DOHH2 (cell line): ENCODE results near the gene SNCAIP.

ENCODE experiments used
- H3F3A ChIP-seq: fragments of 200-600 bp; sonication (generic), shearing (Covaris generic); 2 replicates; pipeline ENCODE4 v1.6.0; 2016; ENCODE audit warnings: antibody characterized with exemption, mild to moderate bottlenecking; ENCODE audit not compliant: control insufficient read depth, insufficient read depth
- H3K27ac ChIP-seq: fragments of 200-600 bp; sonication (generic); 2 replicates; pipeline ENCODE4 v1.5.1; 2014; ENCODE audit warnings: low read depth, mild to moderate bottlenecking, low read length, moderate library complexity
- H3K27me3 ChIP-seq: fragments of 200-600 bp; sonication (generic); 2 replicates; pipeline ENCODE4 v1.6.1; 2014; ENCODE audit warnings: mild to moderate bottlenecking, low read length, mixed read lengths; ENCODE audit not compliant: control insufficient read depth
- H3K36me3 ChIP-seq: fragments of 200-600 bp; sonication (generic); 2 replicates; pipeline ENCODE4 v1.6.1; 2014; ENCODE audit warnings: mild to moderate bottlenecking, low read length, moderate library complexity, mixed read lengths; ENCODE audit not compliant: control insufficient read depth
- H3K4me1 ChIP-seq: fragments of 200-600 bp; sonication (generic); 2 replicates; pipeline ENCODE4 v1.6.1; 2014; ENCODE audit warnings: mild to moderate bottlenecking, low read length, mixed read lengths; ENCODE audit not compliant: control insufficient read depth
- H3K4me2 ChIP-seq: fragments of 200-600 bp; sonication (generic); 2 replicates; pipeline ENCODE4 v1.6.0; 2014; ENCODE audit warnings: mild to moderate bottlenecking, low read length, moderate library complexity
- H3K4me3 ChIP-seq: fragments of 200-600 bp; sonication (generic); 2 replicates; pipeline ENCODE4 v1.5.1; 2014; ENCODE audit warnings: mild to moderate bottlenecking, low read length, mixed read lengths
- H3K79me2 ChIP-seq: fragments of 200-600 bp; sonication (generic); 2 replicates; pipeline ENCODE4 v1.6.1; 2014; ENCODE audit warnings: mild to moderate bottlenecking, low read length, mixed read lengths; ENCODE audit not compliant: control insufficient read depth
- H3K9me2 ChIP-seq: fragments of 200-600 bp; sonication (generic); replicated peaks from 2 replicates; pipeline ENCODE4 v1.6.1; 2014; ENCODE audit warnings: mild to moderate bottlenecking, low read length, mixed read lengths; ENCODE audit not compliant: control insufficient read depth
- H3K9me3 ChIP-seq: fragments of 200-600 bp; sonication (generic); 2 replicates; pipeline ENCODE4 v1.6.1; 2014; ENCODE audit warnings: antibody characterized with exemption, low read length, mixed read lengths; ENCODE audit not compliant: control insufficient read depth, insufficient read depth
- H4K20me1 ChIP-seq: fragments of 200-600 bp; sonication (generic); 2 replicates; pipeline ENCODE4 v1.6.0; 2014; ENCODE audit warnings: low read depth, mild to moderate bottlenecking, antibody characterized with exemption, low read length, moderate library complexity; ENCODE audit not compliant: control insufficient read depth, insufficient read depth
- EZH2phosphoT487 ChIP-seq: fragments of 200-600 bp; sonication (generic); IDR thresholded peaks from 2 replicates; pipeline ENCODE4 v1.6.1; 2017; ENCODE audit warnings: borderline replicate concordance, mild to moderate bottlenecking, antibody characterized with exemption, low read length, moderate library complexity, mixed read lengths
- TF ChIP-seq, protein P1 (sequence below): fragments of 200-600 bp; sonication (generic); IDR thresholded peaks from one replicate; pipeline ENCODE4 v1.5.1; 2014; ENCODE audit warnings: antibody characterized with exemption, mild to moderate bottlenecking, low read depth, low read length; ENCODE audit not compliant: poor library complexity, severe bottlenecking

SNCAIP gene

DNA sequence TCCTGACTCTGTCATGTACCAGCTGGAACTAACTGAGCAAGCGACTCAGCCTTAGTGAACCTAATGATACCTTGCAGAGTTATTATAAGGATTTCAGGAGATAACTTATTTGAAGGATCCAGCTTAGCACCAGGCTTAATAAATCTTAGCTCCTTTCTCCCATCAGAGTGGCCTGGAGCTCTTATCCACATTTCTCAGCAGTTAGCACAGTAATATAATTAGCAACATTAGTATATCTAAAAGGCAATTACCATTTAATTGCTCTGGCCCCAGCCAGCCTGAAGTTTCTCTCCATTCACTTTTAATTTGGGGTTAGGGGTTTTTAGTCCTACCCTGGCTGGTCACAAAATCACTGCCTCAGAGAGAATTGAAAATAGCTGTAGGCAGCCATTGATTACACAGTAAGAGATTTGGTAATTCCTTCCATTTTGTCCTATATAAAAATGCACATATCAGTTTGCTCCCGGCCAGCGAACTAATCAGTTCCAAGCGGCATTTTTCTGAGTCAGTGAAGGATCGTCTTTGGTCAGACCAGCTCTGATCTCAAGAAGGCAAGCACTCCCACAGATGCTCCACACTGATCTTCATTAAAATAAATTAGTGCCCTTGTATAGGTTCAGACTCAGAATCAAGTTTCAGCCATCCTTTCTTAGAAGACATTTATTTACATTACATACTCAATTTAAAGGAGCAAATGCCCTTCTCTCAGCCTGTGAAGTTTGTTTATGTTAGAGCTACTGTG is 56.6 kb downstream of the SNCAIP start:
- Histone ChIP-seq H3K27ac (no peak overlapping the region), H3K4me1 (no peaks in the 10 kb centered on the region)
- TF ChIP-seq EZH2phosphoT487, result no peak
- TF ChIP-seq, protein P1, sequence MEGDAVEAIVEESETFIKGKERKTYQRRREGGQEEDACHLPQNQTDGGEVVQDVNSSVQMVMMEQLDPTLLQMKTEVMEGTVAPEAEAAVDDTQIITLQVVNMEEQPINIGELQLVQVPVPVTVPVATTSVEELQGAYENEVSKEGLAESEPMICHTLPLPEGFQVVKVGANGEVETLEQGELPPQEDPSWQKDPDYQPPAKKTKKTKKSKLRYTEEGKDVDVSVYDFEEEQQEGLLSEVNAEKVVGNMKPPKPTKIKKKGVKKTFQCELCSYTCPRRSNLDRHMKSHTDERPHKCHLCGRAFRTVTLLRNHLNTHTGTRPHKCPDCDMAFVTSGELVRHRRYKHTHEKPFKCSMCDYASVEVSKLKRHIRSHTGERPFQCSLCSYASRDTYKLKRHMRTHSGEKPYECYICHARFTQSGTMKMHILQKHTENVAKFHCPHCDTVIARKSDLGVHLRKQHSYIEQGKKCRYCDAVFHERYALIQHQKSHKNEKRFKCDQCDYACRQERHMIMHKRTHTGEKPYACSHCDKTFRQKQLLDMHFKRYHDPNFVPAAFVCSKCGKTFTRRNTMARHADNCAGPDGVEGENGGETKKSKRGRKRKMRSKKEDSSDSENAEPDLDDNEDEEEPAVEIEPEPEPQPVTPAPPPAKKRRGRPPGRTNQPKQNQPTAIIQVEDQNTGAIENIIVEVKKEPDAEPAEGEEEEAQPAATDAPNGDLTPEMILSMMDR, result no peak

DNA sequence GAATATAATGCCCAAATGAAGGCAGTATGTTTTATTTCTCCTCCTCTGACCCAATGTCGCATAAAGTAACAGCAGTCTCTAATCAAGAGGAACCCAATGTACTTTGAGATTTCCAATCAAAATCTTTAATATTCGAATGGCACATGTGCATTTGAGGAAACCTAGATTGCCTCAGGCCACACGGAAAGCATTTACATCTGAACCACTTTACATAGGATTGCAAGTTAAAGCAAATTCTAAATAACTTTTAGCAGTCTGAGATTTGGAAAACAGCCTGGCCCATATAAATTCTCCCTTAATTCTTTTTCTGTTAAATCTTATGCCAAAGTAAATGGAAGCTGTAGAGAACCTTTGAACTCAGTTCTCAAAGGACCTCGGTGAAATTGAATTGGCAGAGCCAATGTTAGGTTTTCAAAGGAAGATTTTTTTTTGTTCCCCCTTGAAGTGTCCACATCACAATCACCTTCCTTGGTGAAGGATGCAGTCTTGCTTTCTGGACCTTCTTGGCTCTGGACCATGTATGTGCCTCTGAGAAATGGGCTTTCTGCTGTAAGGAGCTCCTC is 57.3 kb downstream of the SNCAIP start:
- Histone ChIP-seq H3K4me3 (no peak overlapping the region), H3K27ac (no peak overlapping the region), H4K20me1 (no peaks in the 10 kb centered on the region), H3F3A (no peaks in the 10 kb centered on the region), H3K36me3 (no peaks in the 10 kb centered on the region), H3K9me3 (no peaks in the 10 kb centered on the region), H3K27me3 (no peaks in the 10 kb centered on the region), H3K4me1 (no peaks in the 10 kb centered on the region), H3K4me2 (no peak overlapping the region), H3K9me2 (no peaks in the 10 kb centered on the region), H3K79me2 (no peaks in the 10 kb centered on the region)
- TF ChIP-seq EZH2phosphoT487, result no peak
- TF ChIP-seq, protein P1, result no peak

More for the DNA sequence above, 56.6 kb downstream of the SNCAIP start:
- Histone ChIP-seq H4K20me1 (no peaks in the 10 kb centered on the region), H3K9me2 (no peaks in the 10 kb centered on the region), H3K79me2 (no peaks in the 10 kb centered on the region), H3K27me3 (no peaks in the 10 kb centered on the region), H3F3A (no peaks in the 10 kb centered on the region), H3K9me3 (no peaks in the 10 kb centered on the region), H3K36me3 (no peaks in the 10 kb centered on the region), H3K4me3 (no peak overlapping the region), H3K4me2 (no peak overlapping the region)

DNA sequence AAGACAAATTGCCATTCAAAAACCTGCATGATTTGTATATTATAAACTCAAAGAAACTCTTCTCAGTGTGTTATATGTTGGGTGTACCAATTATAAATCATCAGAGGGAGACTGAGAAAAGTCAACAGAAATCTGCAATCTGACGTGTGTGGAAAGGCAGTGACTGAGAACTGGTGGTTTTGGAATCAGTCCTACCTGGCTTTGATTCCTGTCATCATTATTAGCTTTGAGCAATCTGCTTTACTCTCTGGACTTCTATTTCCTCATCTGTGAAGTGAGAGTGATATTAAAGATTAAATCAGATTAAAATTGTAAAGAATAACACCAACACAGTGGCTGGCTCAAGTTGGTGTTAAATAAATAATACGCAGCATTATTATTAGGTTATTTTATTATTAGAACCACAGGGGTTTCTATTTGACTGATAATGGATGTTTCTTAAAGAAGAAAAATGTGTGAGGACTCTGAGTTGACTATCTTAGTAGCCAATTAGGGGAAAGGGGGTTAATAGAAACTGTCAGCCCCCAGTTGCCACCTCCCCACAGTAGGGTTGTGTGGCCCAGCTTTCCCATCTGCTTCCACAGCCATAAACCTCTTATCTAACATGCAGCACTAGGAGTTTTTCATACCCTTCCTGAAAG is 59.6 kb downstream of the SNCAIP start:
- H3K27me3 ChIP-seq, result no peaks in the 10 kb centered on the region
- H3K9me3 ChIP-seq, result no peaks in the 10 kb centered on the region
- no peak overlapping the region for H3K4me2 ChIP-seq

More for the DNA sequence above, 59.6 kb downstream of the SNCAIP start:
- TF ChIP-seq, protein P1, result no peak
- no peak for TF ChIP-seq EZH2phosphoT487
- no peak overlapping the region for H3K27ac ChIP-seq
- H3K79me2 ChIP-seq, result no peaks in the 10 kb centered on the region
- no peaks in the 10 kb centered on the region for H3K4me1 ChIP-seq
- H4K20me1 ChIP-seq, result no peaks in the 10 kb centered on the region
- H3F3A ChIP-seq, result no peaks in the 10 kb centered on the region
- no peaks in the 10 kb centered on the region for H3K36me3 ChIP-seq
- H3K9me2 ChIP-seq, result no peaks in the 10 kb centered on the region
- H3K4me3 ChIP-seq, result no peak overlapping the region
